ENCODE results near the gene CREB3L2. TPM values are rescaled to one million over a fixed set of nuclear protein-coding genes. Genes with fewer than 3 reads are reported as not detected.

Gene CREB3L2
- total and polyA plus RNA-seq, 2 of the 13 experiments (the other 11 are each of a cell fraction or from before 2014, with no cell fraction given), result 22.1 to 41.1 TPM

GRCh38 chr7:137870078-137870477 is 131.8 kb downstream of the CREB3L2 start (continued):
- TF ChIP-seq FUBP1 (CRISPR knock-in tag; IDR thresholded peaks at IDR 0.05; ENCODE audit: borderline replicate concordance), result no peak

GRCh38 chr7:137869260-137869659 is 132.6 kb downstream of the CREB3L2 start:
- Histone ChIP-seq H3K4me3 (replicated peaks in 1 of 3; ENCODE audit: insufficient read depth in 1 of 3, low read depth in 2 of 3, low read length in 3 of 3) (no peak overlapping the region), H3K27ac (ENCODE audit: extremely low read length, insufficient read depth, low read length) (no peak overlapping the region), H3K4me1 (ENCODE audit: insufficient read depth, low read length) (no peaks in the 10 kb centered on the region), H4K20me1 (ENCODE audit: insufficient read depth, low read length) (no peaks in the 10 kb centered on the region), H3K27me3 (ENCODE audit: control insufficient read depth in 1 of 2, insufficient read depth in 2 of 2, low read length in 2 of 2) (no peaks in the 10 kb centered on the region), H3K9me3 (ENCODE audit: low read length) (peaks cover 11% of the 10 kb centered on the region), H2AFZ (ENCODE audit: low read length) (no peak overlapping the region), H3K4me2 (ENCODE audit: low read depth, low read length) (no peak overlapping the region), H3K36me3 (replicated peaks in 1 of 2; ENCODE audit: control insufficient read depth in 1 of 2, insufficient read depth in 2 of 2, low read length in 2 of 2) (peaks cover 6 to 18% of the 10 kb centered on the region in 2 experiments), H3K79me2 (ENCODE audit: insufficient read depth, low read length) (no peaks in the 10 kb centered on the region), H3K9ac (ENCODE audit: insufficient read depth, low read depth, low read length) (no peak overlapping the region)
- ChIA-PET POLR2A (no interaction called here), CTCF (ENCODE audit: low intra/inter-chr PET ratio, low total read pairs) (no interaction called here)
- TF ChIP-seq POGZ (CRISPR knock-in tag; IDR thresholded peaks at IDR 0.05), result no peak
- no peak for TF ChIP-seq ZKSCAN8 (CRISPR knock-in tag; IDR thresholded peaks at IDR 0.05; ENCODE audit: borderline replicate concordance)
- TF ChIP-seq MAFF (IDR thresholded peaks at IDR 0.05; ENCODE audit: low read depth, low read length), result peak; percentile 67
- TF ChIP-seq SRSF4 (IDR thresholded peaks at IDR 0.05; ENCODE audit: low read depth, low read length, poor library complexity, severe bottlenecking), result no peak
- no peak for TF ChIP-seq ADNP (CRISPR knock-in tag; IDR thresholded peaks at IDR 0.05)
- no peak for TF ChIP-seq ZNF782 (CRISPR knock-in tag; IDR thresholded peaks at IDR 0.05; ENCODE audit: borderline replicate concordance)
- TF ChIP-seq ZNF280D (CRISPR knock-in tag; IDR thresholded peaks at IDR 0.05), result no peak
- TF ChIP-seq MAFK (conservative IDR thresholded peaks at IDR 0.05 in 1 of 2, IDR thresholded peaks at IDR 0.05 in 1 of 2; ENCODE audit: low read length in 2 of 2), result peak; percentile 66 to 79
- TF ChIP-seq ZNF547 (CRISPR knock-in tag; IDR thresholded peaks at IDR 0.05), result no peak
- TF ChIP-seq ZNF510 (CRISPR knock-in tag; IDR thresholded peaks at IDR 0.05; ENCODE audit: low read depth), result no peak
- no peak for TF ChIP-seq ZNF7 (CRISPR knock-in tag; IDR thresholded peaks at IDR 0.05)
- TF ChIP-seq ZFAT (CRISPR knock-in tag; conservative IDR thresholded peaks at IDR 0.05), result no peak
- TF ChIP-seq ZNF468 (CRISPR knock-in tag; IDR thresholded peaks at IDR 0.05), result no peak
- TF ChIP-seq SATB2 (CRISPR knock-in tag; IDR thresholded peaks at IDR 0.05), result no peak
- no TSS peak for BruUV-seq (replicated peaks)
- intact Hi-C loops (cut with micrococcal nuclease; ENCODE audit: unreplicated experiment), result no loop called here
- DNase-seq (ENCODE audit: low spot score) (no peak), ATAC-seq (no peak), FAIRE-seq (no peak)
- 96% methylated on average over 3 of the region's 3 CpGs for WGBS (ENCODE audit: low lambda C conversion rate)
- in situ Hi-C loops (cut with HindIII; ENCODE audit: extremely low pct_ligation_motif_present, low pct_unique_long_range_greater_than_20kb), result no loop called here
